Smooth muscle cell (in vitro differentiated cells): ENCODE results near the gene HYOU1. TPM values are rescaled to one million over a fixed set of nuclear protein-coding genes. Genes with fewer than 3 reads are reported as not detected.

Experiments used
- DNase-seq: peaks from one replicate; lab custom pipeline; 2025; ENCODE audit not compliant: unreplicated experiment; lab: John Stamatoyannopoulos, UW
- H2AFZ ChIP-seq: fragments of 200-600 bp; sonication (generic); 2 replicates; pipeline ENCODE4 v1.6.0; 2016; ENCODE audit warnings: antibody characterized with exemption, low read depth, mild to moderate bottlenecking
- H3F3A ChIP-seq: fragments of 200-600 bp; sonication (generic); 2 replicates; pipeline ENCODE4 v1.6.0; 2017; ENCODE audit warnings: antibody characterized with exemption, low read depth
- H3K27ac ChIP-seq: fragments of 200-600 bp; sonication (generic); 2 replicates; pipeline ENCODE4 v1.5.1; 2016; ENCODE audit warnings: low read depth, mild to moderate bottlenecking
- H3K27me3 ChIP-seq: fragments of 200-600 bp; sonication (generic); 2 replicates; pipeline ENCODE4 v1.6.1; 2016; ENCODE audit warnings: low read depth, mild to moderate bottlenecking
- H3K36me3 ChIP-seq: fragments of 200-600 bp; sonication (generic); 2 replicates; pipeline ENCODE4 v1.5.1; 2016; ENCODE audit warnings: low read depth
- H3K4me1 ChIP-seq: fragments of 200-600 bp; sonication (generic); 2 replicates; pipeline ENCODE4 v1.5.1; 2016; ENCODE audit warnings: low read depth
- H3K4me2 ChIP-seq: fragments of 200-600 bp; sonication (generic); 2 replicates; pipeline ENCODE4 v1.6.0; 2016; ENCODE audit warnings: mild to moderate bottlenecking
- H3K4me3 ChIP-seq: fragments of 200-600 bp; sonication (generic); 2 replicates; pipeline ENCODE4 v1.5.1; 2016; ENCODE audit warnings: mild to moderate bottlenecking
- H3K79me2 ChIP-seq: fragments of 200-600 bp; sonication (generic); 2 replicates; pipeline ENCODE4 v1.6.0; 2016; ENCODE audit warnings: low read depth, mild to moderate bottlenecking
- H3K9ac ChIP-seq: fragments of 200-600 bp; sonication (generic); 2 replicates; pipeline ENCODE4 v1.6.0; 2016; ENCODE audit warnings: low read depth
- H3K9me3 ChIP-seq: fragments of 200-600 bp; sonication (generic); replicated peaks from 2 replicates; pipeline ENCODE4 v1.5.1; 2016; ENCODE audit warnings: low read depth
- H4K20me1 ChIP-seq: fragments of 200-600 bp; sonication (generic); 2 replicates; pipeline ENCODE4 v1.6.0; 2016; ENCODE audit warnings: low read depth
- WGBS: methylation state at CpG from one replicate; pipeline ENCODE4 v1.1.7; 2016; ENCODE audit warnings: low lambda C conversion rate; 5-methylcytosine and 5-hydroxymethylcytosine counted together
- polyA plus RNA-seq: library from polyadenylated mRNA; unstranded; fragments of >200 nt; fragmentation: Nextera tagmentation; extraction: Ambion mirVana; gene quantifications from 2 replicates; pipeline ENCODE4 v1.2.1, GENCODE V29; 2016
- total RNA-seq: library from RNA; depleted of rRNA; stranded (reverse); fragments of >200 nt; gene quantifications from 2 replicates; pipeline ENCODE4 v1.2.3, GENCODE V29; 2014
- TF ChIP-seq, protein P1 (sequence below): fragments of 200-600 bp; sonication (generic); IDR thresholded peaks from 2 replicates; pipeline ENCODE4 v1.5.1; 2017; ENCODE audit warnings: borderline replicate concordance, mild to moderate bottlenecking, antibody characterized with exemption; ENCODE audit not compliant: insufficient read depth, poor library complexity, severe bottlenecking

HYOU1 gene
- total and polyA plus RNA-seq, 2 experiments from 2014 or later, result 90.4 to 98.1 TPM

GRCh38 chr11:119029069-119029339 is 28.0 kb downstream of the HYOU1 start:
- Histone ChIP-seq H3K79me2 (no peaks in the 10 kb centered on the region), H3K27me3 (no peaks in the 10 kb centered on the region), H3K9ac (no peak overlapping the region), H2AFZ (peak overlapping the region; percentile 44), H3K9me3 (no peaks in the 10 kb centered on the region), H3F3A (peaks cover 20% of the 10 kb centered on the region), H4K20me1 (no peaks in the 10 kb centered on the region), H3K4me2 (peak overlapping the region; percentile 91), H3K27ac (peak overlapping the region; percentile 45), H3K4me1 (peaks cover 17% of the 10 kb centered on the region), H3K36me3 (no peaks in the 10 kb centered on the region), H3K4me3 (peak overlapping the region; percentile 65)
- 100% methylated on average over 1 of the region's 1 CpG for WGBS
- TF ChIP-seq, protein P1, sequence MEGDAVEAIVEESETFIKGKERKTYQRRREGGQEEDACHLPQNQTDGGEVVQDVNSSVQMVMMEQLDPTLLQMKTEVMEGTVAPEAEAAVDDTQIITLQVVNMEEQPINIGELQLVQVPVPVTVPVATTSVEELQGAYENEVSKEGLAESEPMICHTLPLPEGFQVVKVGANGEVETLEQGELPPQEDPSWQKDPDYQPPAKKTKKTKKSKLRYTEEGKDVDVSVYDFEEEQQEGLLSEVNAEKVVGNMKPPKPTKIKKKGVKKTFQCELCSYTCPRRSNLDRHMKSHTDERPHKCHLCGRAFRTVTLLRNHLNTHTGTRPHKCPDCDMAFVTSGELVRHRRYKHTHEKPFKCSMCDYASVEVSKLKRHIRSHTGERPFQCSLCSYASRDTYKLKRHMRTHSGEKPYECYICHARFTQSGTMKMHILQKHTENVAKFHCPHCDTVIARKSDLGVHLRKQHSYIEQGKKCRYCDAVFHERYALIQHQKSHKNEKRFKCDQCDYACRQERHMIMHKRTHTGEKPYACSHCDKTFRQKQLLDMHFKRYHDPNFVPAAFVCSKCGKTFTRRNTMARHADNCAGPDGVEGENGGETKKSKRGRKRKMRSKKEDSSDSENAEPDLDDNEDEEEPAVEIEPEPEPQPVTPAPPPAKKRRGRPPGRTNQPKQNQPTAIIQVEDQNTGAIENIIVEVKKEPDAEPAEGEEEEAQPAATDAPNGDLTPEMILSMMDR, result no peak
- DNase-seq, result no peak

- Histone ChIP-seq H3K27me3 (no peaks in the 10 kb centered on the region), H3K4me2 (peak overlapping the region; percentile 91), H4K20me1 (no peaks in the 10 kb centered on the region), H3K27ac (peak overlapping the region; percentile 45), H3K9me3 (no peaks in the 10 kb centered on the region), H3K4me3 (peak overlapping the region; percentile 65), H3K36me3 (no peaks in the 10 kb centered on the region), H3K4me1 (peaks cover 17% of the 10 kb centered on the region), H3K9ac (no peak overlapping the region), H3K79me2 (no peaks in the 10 kb centered on the region), H3F3A (peaks cover 23% of the 10 kb centered on the region), H2AFZ (peak overlapping the region; percentile 44)
- DNase-seq, result no peak
- TF ChIP-seq, protein P1, result no peak
- WGBS, result 69% methylated on average over 9 of the region's 9 CpGs
Observed at GRCh38 chr11:119028346-119029068, 28.5 kb downstream of the HYOU1 start.

GRCh38 chr11:119027561-119028345 is 29.3 kb downstream of the HYOU1 start:
- TF ChIP-seq, protein P1, result no peak
- Histone ChIP-seq H3K4me3 (peak overlapping the region; percentile 65), H3K27ac (no peak overlapping the region), H3K79me2 (no peaks in the 10 kb centered on the region), H3K9me3 (no peaks in the 10 kb centered on the region), H4K20me1 (no peaks in the 10 kb centered on the region), H3K9ac (no peak overlapping the region), H3K36me3 (no peaks in the 10 kb centered on the region), H3K4me1 (peaks cover 17% of the 10 kb centered on the region), H3F3A (peaks cover 24% of the 10 kb centered on the region), H3K27me3 (no peaks in the 10 kb centered on the region), H2AFZ (no peak overlapping the region), H3K4me2 (no peak overlapping the region)
- 91% methylated on average over 9 of the region's 9 CpGs for WGBS
- DNase-seq, result no peak

DNA sequence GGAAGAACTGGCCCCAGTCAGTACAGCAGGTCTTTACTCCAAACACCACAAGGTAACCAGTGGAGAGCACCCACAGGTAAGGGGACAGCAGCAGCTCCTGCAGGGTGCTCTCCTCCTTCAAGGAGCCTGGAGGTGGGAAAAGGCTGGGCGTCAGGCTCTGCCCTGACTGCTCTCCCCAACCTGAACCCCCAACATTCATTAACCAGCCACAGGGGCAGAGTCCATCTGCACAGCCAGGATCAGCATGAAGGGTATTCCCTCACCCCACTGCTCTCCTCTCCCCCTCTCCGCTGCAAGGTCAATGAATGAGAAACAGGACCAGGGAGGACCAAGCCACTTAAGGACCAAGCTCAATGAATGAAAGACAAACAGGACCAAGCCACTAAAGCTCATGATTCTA is 30.0 kb downstream of the HYOU1 start:
- Histone ChIP-seq H3K79me2 (no peaks in the 10 kb centered on the region), H3K9me3 (no peaks in the 10 kb centered on the region), H4K20me1 (no peaks in the 10 kb centered on the region), H3F3A (peaks cover 24% of the 10 kb centered on the region), H3K9ac (no peak overlapping the region), H3K4me2 (no peak overlapping the region), H3K27me3 (no peaks in the 10 kb centered on the region), H3K4me1 (peaks cover 17% of the 10 kb centered on the region), H3K27ac (no peak overlapping the region), H3K36me3 (no peaks in the 10 kb centered on the region), H3K4me3 (no peak overlapping the region), H2AFZ (no peak overlapping the region)
- TF ChIP-seq, protein P1, result no peak
- WGBS, result 100% methylated on average over 2 of the region's 2 CpGs
- no peak for DNase-seq
